GM21619 (cell line): ENCODE measurements around the gene RPTOR.
"Not testable (repeated sequence)": the region's sequence is repeated elsewhere in the genome, so short reads cannot be mapped to it uniquely, and the experiment has no call there.

Experiments
- ATAC-seq: cut with Tn5 transposase; IDR thresholded peaks from one replicate; pipeline ENCODE4 v1.9.1; 2021; ENCODE audit not compliant: unreplicated experiment

RPTOR gene

GRCh38 chr17:80755650-80756405, 211.2 kb downstream of the RPTOR start:
- no peak for ATAC-seq

- ATAC-seq: no peak
Measured at GRCh38 chr17:80758481-80759376, 214.1 kb downstream of the RPTOR start.

DNA sequence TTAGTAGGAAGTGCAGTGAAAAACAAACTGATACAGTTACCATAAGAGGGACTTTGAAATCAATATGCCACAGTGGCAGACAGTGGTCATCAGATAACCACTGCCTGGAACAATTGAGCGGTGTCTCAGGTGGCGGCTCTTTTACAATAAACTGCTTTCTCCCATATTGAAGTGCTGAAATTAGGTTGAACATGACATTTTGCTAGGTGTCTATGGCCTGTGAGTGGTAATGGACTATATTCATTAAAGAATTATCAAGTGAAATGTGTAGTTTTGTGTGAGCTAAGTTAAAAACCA, 214.7 kb downstream of the RPTOR start:
- ATAC-seq: no peak

- no peak for ATAC-seq
Measured at GRCh38 chr17:80760511-80760911, 215.9 kb downstream of the RPTOR start.

GRCh38 chr17:80761110-80761871, 216.7 kb downstream of the RPTOR start:
- ATAC-seq: no peak

- no peak for ATAC-seq
Measured at GRCh38 chr17:80762076-80762475, 217.4 kb downstream of the RPTOR start.

GRCh38 chr17:80763293-80763867, 218.7 kb downstream of the RPTOR start:
- ATAC-seq: no peak

GRCh38 chr17:80764627-80765145, 220.0 kb downstream of the RPTOR start:
- not testable (repeated sequence) for ATAC-seq

DNA sequence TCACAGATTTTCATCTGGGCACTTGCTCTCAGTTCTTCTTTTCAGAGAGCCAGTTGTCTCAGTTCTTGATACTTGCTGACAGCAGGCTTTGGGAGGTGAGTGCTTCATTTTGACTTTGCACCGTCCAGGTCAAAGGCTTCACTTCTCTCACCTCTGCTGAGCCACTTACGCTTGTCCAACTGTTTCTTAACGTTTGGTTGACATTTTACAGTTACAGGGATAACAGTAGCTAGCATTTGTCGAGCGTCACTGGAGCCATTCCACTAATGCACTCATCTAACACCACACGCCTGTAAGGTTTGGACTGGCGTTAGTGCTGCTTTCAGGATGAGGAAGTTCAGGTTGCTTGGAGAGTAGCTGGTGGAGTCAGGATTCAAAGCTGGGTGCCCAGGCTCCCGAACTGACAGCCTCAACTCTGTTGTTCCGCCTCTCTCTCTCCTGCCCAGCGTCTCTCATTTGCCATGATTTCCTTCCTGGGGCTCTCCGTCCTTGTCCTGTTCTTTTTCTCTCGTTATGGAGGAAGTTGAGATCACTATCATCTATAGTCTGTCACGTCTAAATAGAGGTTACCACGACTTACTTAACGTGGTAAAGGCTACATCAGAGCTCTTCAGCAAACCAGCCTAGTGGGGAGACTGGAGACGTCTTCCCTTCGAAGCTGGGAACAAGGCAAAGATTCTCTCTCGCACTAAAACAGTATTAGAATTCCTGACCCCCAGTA, 220.8 kb downstream of the RPTOR start:
- no peak for ATAC-seq

GRCh38 chr17:80766290-80766855, 221.7 kb downstream of the RPTOR start:
- ATAC-seq: no peak

DNA sequence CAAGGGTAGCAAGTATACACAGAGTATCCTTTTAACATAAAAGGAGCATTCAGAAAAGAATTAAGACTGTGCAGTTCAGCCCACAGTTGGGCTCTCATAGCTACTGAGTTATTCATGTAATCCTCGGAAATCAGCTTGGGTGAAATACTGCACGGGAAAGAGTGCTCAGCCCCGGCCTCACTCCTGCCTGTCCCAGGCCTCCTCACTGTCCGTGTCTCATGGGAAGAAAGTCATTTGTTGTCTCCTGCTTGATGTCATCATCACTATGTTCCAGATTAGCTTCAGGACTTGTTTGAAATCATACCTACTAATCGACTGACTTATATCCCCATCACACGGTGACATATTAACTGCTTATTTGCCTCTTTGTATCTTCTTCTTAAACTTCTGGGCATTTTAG, 223.8 kb downstream of the RPTOR start:
- no peak for ATAC-seq

- no peak for ATAC-seq
Measured at GRCh38 chr17:80768936-80769335, 224.3 kb downstream of the RPTOR start.

DNA sequence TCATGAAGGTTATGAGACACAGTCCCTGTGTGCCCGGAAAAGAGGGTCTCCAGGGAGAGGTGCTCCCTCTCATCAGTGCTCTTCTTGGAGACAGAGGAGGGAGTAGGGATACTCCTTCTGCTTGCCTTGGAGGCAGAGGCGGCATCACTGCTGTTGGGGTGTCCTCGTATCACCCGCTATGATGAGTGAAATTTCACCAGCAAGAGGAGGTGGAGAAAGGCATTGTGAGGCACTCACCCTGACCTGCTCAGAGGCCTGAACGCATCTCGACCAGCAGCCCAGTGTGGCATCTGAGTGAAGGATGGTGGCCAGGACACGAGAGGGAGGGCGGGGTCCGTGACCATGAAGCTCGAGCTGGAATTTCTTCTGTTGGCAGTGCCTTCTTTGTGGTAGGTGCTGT, 224.9 kb downstream of the RPTOR start:
- no peak for ATAC-seq

GRCh38 chr17:80769936-80770625, 225.4 kb downstream of the RPTOR start:
- ATAC-seq: no peak

DNA sequence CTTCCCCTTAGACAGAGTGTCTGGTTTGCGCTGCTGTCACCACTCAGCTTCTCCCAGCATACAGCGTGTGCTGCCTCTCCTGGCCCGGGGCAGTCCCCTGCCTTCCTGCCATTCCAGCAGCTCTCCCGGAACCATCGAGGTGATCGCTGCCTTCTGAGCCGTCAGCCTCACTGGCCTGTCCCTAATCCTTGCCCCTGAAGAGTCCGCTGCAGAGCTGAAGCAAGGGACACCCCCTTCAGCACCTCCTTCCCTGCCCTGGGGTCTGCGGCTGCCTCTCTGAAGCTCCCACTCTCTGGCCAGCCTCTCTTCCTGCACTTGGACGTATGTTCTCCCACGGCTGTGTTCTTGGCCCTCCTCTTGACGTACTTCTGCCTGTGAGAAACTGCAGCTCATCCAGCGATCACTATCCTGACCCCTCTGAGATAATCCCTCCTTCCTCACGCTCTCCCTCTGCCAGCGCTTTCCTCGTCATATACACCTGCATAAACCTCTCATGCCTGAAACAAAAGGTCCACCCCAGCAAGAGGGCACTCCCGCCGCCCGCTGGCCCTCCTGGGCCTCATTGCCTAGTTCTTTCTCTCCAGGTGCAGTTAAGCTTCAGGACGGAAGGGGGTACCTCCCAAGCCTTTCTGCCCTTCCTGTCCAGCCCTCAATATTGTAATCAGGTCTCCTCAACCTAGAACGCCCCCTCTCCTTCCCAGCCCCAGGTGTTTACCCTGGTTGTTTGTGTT, 226.4 kb downstream of the RPTOR start:
- no peak for ATAC-seq

DNA sequence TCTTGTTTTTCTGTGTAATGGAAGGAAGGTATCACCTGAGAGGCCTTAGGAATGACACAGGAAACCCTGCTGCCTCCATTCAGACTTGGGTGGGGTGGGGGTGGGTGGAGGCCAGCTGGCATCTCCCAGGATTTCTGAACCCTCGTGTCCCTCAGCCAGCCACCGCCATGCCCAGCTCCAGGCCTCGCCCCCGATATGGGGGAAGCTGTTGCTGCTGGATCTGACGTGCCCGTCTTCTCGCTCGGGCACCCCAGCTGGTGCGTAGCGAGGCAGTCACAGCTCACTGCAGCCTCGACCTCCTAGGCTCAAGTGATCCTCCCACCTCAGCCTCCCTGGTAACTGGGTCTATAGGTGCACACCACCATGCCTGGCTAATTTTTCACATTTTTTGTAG, 227.0 kb downstream of the RPTOR start:
- no peak for ATAC-seq

DNA sequence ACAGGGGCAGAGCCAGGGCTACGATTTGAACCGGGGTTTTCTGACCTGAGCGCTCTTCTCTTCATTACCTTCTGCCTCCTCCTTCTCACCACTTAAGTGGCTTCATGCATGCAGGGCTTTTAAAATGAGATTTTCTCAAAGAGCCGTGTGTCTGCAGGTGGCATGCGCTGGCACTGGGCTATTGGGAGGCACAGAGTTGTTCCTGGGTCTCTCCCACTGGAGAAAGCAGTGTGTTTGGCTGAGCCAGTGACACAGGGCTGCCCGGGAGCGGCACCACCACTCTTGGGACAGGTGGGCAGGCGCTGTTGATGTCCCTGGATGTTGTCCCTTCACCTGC, 228.2 kb downstream of the RPTOR start:
- no peak for ATAC-seq

GRCh38 chr17:80773243-80773991, 228.8 kb downstream of the RPTOR start:
- ATAC-seq: no peak
